EH (cell line): Measurements from ENCODE around the gene TRUB2.

Source experiments
- DNase-seq: peaks from one replicate; pipeline ENCODE4 v3.0.0-alpha.2; 2015; ENCODE audit warnings: low read depth

The TRUB2 gene

GRCh38 chr9:128298535-128299482, 23.4 kb downstream of the TRUB2 start:
- DNase-seq, result no peak

- DNase-seq, result no peak
Measured at GRCh38 chr9:128297221-128297773, 24.9 kb downstream of the TRUB2 start.

GRCh38 chr9:128296340-128297220, 25.7 kb downstream of the TRUB2 start:
- DNase-seq, result no peak

GRCh38 chr9:128294142-128294541, 28.1 kb downstream of the TRUB2 start:
- no peak for DNase-seq

- DNase-seq, result no peak
Measured at GRCh38 chr9:128293091-128293490, 29.2 kb downstream of the TRUB2 start.

GRCh38 chr9:128292009-128292408, 30.2 kb downstream of the TRUB2 start:
- DNase-seq, result no peak

GRCh38 chr9:128288273-128289004, 33.8 kb downstream of the TRUB2 start:
- no peak for DNase-seq

GRCh38 chr9:128286440-128286839, 35.8 kb downstream of the TRUB2 start:
- peak; percentile 38 for DNase-seq

- no peak for DNase-seq
Measured at GRCh38 chr9:128285033-128285784, 37.0 kb downstream of the TRUB2 start.

- peak; percentile 79 for DNase-seq
Measured at GRCh38 chr9:128282500-128282899, 39.7 kb downstream of the TRUB2 start.

GRCh38 chr9:128280084-128280622, 42.1 kb downstream of the TRUB2 start:
- no peak for DNase-seq

- peak; percentile 36 for DNase-seq
Measured at GRCh38 chr9:128279088-128280073, 42.9 kb downstream of the TRUB2 start.

- DNase-seq, result peak; percentile 60
Measured at GRCh38 chr9:128276574-128277270, 45.5 kb downstream of the TRUB2 start.

- peak; percentile 99 for DNase-seq
Measured at GRCh38 chr9:128276008-128276573, 46.2 kb downstream of the TRUB2 start, which contains the start of gene SWI5. SWI5 (plus strand) TSS chr9:128276276.

GRCh38 chr9:128275198-128276007, 46.8 kb downstream of the TRUB2 start, which contains the start of gene GOLGA2:
GOLGA2 (minus strand) TSS chr9:128276007; CDS start chr9:128275976, 31 bp downstream.
- peak; percentile 77 for DNase-seq

- no peak for DNase-seq
Measured at GRCh38 chr9:128274245-128274644, 48.0 kb downstream of the TRUB2 start.

- DNase-seq, result no peak
Measured at GRCh38 chr9:128271512-128271911, 50.7 kb downstream of the TRUB2 start.
